ENCODE data around the gene JAKMIP1.
A peak's percentile ranks its signal among the peaks of the same experiment; 100 is the strongest.
"Not testable (repeated sequence)": the region's sequence is repeated elsewhere in the genome, so short reads cannot be mapped to it uniquely, and the experiment has no call there.

JAKMIP1 gene

DNA sequence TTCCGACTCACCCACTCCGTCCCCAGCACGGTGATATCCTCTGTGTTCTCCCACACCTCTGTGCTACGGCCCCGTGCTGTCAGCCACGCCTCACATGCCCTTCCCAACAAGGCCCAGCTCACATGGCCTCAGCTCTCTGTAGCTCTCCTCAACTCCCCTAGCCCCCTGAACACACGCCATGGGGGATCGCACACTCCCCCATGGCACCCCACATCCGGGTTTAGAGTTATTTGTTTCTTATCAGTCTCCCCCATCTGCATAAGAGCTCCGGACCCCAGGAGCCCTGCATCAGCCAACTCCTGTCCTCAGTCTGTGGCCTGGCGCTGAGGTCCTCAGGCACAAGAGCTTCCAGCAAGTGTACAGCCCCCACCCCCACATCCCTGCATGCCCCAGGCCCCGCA, 189.1 kb downstream of the JAKMIP1 start:
- no peak overlapping the region for H3K4me3 ChIP-seq (ENCODE audit: low read depth, low read length)
- DNase-seq (ENCODE audit: low read depth): no peak

DNA sequence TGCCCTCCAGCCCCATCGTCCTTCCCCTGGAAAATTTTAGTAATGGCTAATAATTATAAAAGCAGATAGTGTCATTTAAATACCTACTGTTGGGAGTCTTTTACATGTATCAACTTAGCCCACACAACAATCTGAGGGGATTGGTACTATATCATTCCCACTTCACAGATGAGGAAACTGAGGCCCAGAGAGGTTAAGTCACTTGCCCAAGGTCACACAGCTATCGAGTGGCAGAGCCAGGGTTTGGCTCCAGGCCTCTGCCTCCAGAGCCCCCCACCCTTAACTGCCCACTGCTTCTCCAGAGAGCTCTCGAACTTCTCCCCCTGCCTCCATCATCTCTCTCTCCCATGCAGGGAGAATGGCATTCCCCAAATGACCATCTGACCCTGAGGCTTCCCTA, 189.6 kb downstream of the JAKMIP1 start:
- no peak for DNase-seq (ENCODE audit: low read depth)
- no peak overlapping the region for H3K4me3 ChIP-seq (ENCODE audit: low read depth, low read length)

DNA sequence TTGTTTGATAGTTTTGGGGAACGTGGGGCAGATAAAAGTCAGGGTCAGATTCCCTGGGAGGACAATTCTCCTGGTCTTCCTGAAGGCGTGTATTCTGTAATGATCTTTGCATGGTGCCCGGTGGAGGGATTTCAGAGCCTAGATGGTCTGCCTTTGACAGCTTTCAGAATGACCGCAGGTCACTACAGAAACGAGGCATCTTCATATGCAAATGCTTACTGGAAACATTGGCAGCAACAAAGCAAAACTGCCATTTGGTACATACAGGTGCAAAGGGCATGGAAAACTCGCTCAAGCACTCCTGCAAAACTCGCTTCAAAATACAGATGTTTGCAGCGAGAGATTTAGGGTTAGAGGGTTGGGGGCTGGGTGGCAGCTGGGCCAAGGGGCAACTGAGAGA, 190.9 kb downstream of the JAKMIP1 start:
- H3K4me3 ChIP-seq (ENCODE audit: low read depth, low read length): no peak overlapping the region
- no peak for DNase-seq (ENCODE audit: low read depth)

DNA sequence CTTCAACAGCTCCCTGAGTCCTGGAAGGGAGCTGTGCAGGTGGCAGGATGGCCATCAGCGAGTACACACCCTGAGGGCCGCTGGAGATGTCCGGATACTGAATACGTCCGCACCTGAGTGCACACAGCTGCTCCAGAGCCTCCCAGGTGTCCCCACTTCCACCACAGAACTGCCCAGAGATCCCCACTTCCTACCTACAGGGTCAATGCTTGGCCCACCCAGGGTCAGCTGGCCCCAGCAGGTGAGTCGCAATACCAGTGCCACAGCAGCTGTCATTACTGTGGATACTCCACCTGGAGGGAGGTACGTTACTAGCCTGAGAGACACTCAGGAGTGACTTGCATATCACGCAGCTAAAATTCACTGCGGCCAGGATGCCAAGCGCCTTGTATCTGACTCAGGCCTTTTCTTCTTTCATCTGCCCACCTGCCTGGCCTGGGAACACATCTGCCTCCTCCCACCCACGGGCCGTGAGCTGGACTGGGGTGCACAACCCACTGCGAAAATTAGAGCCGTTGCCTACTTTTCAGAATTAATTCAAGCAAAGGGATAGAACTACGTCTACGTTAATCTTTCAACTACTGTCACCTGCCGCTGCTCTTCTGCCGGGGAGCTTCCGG, 191.5 kb downstream of the JAKMIP1 start:
- no peak overlapping the region for H3K4me3 ChIP-seq (ENCODE audit: low read depth, low read length)
- no peak for DNase-seq (ENCODE audit: low read depth)

DNA sequence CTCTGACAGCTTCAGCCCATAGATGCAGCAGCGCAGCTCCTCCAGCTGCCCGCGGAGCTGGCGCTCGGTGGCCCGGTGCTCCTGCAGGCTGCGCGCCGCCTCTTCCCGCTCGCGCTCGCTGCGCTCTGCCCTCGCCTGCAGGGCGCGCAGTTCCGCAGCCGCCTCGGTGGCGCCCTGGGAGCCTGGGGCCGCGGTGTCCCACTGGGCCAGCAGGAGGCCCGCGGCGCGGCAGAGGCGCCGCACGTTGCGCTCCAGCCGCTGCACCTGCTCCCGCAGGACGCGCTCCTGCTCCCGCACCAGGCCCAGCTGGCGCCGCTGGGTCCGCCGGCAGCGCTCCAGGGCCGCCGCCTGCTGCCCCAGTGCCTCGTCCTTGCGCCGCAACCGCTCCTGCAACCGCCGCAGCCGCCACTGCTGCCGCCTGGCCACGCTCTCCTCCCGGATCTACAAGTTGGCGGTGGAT, 192.2 kb downstream of the JAKMIP1 start:
- no peak for DNase-seq (ENCODE audit: low read depth)
- H3K4me3 ChIP-seq (ENCODE audit: low read depth, low read length): no peak overlapping the region

DNA sequence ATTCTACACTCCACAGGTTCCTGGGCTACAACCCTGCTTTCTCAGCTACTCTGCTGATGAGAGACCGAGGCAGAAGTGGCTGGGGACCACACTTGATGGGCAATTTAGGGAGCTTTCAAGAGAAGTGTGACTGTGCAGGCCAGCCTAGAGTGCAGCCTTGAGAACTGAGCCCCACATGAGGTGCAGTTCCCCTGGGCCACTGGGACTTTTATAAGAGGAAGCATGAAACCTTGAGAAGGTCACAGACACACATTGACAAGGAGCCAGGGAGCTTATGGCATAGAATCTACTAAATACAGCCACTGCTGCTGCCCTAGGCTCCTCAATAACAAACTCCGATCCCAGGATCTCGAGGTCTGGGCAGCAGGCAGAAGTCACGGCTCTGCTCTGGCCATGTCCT, 195.2 kb downstream of the JAKMIP1 start:
- H3K4me3 ChIP-seq (ENCODE audit: low read depth, low read length): no peak overlapping the region
- DNase-seq (ENCODE audit: low read depth): no peak

DNA sequence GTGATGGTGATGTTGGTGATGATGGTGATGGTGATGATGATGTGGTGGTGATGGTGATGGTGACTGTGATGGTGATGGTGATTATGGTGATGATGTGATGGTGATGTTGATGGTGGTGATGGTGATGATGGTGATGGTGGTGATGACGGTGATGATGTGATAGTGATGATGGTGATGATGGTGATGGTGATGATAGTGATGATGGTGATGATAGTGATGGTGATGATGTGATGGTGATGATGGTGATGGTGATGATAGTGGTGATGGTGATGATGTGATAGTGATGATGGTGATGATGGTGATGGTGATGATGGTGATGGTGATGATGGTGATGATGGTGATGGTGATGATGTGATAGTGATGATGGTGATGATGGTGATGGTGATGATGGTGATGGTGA, 196.9 kb downstream of the JAKMIP1 start:
- DNase-seq (ENCODE audit: low read depth); H3K4me3 ChIP-seq (ENCODE audit: low read depth, low read length): not testable (repeated sequence)

DNA sequence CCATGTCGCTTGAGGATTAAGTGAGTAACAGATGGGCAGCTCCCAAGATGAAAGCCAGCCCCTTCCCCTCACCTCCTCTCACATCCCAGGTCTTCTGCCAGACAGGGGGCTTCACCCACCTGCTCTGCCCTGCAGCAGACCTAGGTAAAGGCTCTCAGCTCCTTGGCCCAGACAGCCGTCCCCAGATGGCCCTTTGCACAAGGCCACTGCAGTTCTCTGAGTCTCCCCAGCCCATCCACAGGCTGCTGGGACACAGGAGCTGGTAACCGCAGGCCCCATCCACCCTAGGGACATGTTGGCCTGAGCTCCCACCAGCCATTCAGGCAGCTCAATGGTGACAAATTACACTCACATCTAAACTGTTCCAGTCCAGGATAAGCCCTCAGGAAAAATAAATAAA, 197.4 kb downstream of the JAKMIP1 start:
- no peak overlapping the region for H3K4me3 ChIP-seq (ENCODE audit: low read depth, low read length)
- no peak for DNase-seq (ENCODE audit: low read depth)

DNA sequence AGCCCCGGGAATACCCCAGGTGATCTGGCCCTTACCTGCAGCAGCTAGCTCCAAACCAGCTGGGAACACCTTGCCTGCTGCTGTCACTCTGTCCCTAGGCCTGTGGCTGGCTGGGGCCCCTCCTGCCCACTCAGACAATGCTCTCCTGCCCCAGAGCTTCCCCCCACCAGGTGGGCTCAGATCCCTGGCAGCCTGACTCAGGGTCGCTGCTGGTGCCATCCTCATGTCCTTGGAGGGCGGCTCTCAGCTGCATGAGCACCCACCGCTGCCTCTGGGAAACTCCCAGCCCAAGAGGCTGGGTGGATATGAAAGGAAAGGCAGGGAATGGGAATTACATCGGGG, 197.9 kb downstream of the JAKMIP1 start:
- DNase-seq (ENCODE audit: low read depth): no peak

DNA sequence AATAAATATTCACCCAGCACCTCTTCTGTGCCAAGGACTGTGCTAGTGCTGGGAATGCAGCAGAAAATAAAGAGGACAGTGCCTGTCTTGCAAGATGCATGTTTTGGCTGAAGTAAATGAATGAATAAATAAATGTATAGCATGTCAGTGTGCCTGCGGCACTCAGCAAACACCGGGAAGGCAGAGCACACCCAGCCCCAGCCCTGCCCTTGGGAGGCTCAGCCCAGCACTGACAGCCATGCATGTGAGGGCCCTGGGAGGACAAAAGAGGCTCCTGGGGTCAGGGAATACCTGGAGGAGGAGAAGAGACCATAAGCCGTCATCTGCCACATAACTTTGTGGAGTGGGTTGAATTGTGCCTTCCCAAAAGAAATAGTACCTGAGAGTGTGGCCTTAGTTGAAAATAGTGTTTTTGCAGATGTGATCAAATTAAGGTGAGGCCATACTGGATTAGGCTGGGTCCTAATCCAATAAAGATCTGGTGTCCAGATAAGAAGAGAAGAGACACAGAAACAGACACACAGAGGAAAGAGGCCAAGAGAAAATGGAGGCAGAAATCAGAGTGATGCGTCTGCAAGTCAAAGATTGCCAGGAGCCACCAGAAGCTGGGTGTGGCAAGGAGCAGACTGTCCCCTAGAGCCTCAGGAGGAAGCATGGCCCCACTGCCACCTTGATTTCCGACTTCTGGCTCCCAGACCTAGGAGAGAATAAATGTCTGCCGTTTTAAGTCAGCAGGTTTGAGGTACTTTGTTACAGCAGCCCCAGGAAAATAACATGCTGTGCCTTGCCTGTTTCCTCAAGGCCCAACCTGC, 198.5 kb downstream of the JAKMIP1 start:
- no peak for DNase-seq (ENCODE audit: low read depth)
- no peak overlapping the region for H3K4me3 ChIP-seq (ENCODE audit: low read depth, low read length)

More for the DNA sequence above, 197.9 kb downstream of the JAKMIP1 start:
- H3K4me3 ChIP-seq (ENCODE audit: low read depth, low read length): no peak overlapping the region

DNA sequence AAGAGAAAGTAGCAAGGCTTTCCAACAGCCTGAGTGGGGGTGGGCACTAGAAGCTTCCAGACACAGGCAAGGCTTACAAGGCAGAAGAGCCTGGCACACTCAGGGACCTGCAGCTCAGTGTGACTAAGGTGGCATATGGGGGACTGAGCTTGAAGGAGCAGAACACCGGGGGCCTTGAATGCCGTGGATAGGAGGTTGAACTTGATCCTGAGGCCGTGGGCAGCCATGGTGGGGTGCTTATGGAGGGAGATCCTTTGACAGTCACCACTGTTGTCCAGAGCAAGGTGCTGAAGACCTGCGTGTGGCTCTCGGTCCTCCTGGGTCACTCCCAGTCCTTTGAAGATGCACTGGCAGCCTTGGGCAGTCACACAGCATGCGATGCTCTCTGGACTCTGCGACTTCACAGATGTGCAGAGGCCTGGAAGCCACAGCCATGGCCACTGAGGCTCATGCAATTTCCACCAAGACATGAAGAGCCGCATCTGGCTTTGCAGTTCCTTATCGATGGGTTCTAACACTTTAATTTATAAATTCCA, 200.5 kb downstream of the JAKMIP1 start:
- DNase-seq (ENCODE audit: low read depth): no peak
- no peak overlapping the region for H3K4me3 ChIP-seq (ENCODE audit: low read depth, low read length)

DNA sequence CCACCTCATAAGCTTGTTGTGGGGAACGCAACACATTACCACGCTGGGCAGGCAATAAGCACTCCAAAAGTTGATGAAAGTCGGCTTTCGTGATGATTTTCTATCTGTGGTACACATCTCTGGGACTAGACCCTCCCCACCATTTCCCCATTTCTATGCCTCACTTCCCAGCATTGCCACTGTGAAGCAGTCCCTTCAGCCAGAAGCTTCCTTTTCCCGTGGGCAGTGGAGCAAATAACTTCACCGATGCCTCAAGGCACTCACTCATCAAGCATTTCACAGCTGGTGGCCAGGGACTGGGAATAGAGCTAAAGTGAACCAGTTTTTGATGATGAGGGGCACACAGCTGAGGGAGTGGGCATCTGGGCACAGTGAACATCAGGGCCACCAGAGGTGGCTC, 201.0 kb downstream of the JAKMIP1 start:
- H3K4me3 ChIP-seq (ENCODE audit: low read depth, low read length): no peak overlapping the region
- DNase-seq (ENCODE audit: low read depth): no peak

DNA sequence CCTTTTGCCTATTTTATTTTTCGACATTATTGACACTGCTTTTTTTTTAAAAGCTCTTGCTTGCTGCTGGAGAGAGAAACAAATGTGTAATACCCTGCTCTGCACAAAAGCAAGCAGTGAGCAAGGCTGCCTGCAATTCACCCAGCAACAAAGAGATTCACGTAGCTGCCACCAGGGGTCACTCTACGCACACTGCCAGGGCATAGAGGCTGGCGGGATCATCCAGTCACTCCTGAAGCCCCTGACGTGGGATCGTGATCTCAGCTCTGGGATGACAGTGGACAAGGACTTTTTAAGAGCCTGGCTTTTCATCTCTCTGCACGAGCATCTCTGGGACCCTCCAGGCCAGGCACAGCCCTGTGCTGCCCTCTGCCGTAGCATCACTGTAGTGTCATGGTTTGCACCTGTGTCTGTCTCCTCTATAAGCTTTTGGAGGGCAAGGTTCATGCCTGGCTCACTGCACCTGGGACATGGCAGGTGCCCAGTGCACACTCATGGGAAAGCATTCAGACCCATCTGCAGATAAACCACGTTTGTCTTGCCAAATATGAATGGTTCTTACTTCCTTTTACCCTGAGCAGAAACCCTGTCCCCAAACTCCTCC, 201.9 kb downstream of the JAKMIP1 start:
- no peak overlapping the region for H3K4me3 ChIP-seq (ENCODE audit: low read depth, low read length)
- DNase-seq (ENCODE audit: low read depth): peak; percentile 9

DNA sequence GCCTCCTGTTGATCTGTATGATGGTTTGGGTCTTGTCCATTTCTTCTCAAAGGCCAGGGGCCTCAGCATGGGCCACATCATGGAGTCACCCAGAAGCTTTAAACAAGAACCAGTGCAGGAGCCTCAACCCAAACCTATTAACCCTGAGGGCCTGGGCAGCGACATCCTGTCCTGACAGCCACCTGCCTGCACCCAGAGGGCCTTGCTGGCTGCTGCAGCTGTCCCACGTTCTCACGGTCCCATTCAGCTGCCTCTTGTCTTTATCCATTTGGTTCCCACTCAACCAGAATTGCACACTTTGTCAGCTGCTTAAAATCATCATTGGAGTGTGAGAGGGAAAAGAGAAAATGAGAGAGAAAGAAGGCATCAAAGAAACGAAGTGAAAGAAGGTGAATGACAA, 203.7 kb downstream of the JAKMIP1 start:
- no peak overlapping the region for H3K4me3 ChIP-seq (ENCODE audit: low read depth, low read length)
- no peak for DNase-seq (ENCODE audit: low read depth)

DNA sequence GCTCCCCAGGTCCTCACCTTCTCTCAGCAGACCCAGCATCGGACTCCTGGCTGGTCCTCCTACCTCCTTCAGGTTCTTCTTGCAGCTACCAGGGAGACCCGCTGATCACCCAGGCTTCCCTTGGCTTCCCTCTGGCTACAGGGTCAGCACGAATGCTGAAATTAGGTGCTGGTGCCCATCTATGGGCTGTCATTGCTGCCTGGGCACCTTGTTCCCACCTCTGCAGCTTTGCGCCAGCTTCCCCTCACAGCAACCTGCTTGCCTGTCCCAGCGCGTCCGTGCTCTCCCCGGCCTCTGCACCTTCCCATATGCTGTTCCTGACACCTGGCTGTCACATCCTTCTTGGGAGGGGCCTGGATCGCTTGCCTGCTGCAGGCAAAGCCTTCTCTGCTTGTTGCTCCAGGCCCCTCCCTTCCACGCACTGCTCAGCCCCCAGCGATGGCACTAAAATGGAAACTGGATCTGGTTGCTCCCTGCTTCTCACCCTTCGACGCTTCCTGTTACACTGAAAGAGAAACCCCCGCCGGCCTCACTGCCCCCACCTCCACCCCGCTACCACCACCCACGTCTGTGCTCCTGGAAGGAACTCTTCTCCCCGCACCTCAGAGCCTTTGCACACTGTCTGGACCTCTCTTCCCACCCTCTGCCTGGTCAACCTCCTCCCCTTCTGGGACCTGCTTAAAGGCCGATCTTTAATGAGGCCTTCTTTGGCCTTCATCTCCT, 204.3 kb downstream of the JAKMIP1 start:
- DNase-seq (ENCODE audit: low read depth): no peak
- no peak overlapping the region for H3K4me3 ChIP-seq (ENCODE audit: low read depth, low read length)

DNA sequence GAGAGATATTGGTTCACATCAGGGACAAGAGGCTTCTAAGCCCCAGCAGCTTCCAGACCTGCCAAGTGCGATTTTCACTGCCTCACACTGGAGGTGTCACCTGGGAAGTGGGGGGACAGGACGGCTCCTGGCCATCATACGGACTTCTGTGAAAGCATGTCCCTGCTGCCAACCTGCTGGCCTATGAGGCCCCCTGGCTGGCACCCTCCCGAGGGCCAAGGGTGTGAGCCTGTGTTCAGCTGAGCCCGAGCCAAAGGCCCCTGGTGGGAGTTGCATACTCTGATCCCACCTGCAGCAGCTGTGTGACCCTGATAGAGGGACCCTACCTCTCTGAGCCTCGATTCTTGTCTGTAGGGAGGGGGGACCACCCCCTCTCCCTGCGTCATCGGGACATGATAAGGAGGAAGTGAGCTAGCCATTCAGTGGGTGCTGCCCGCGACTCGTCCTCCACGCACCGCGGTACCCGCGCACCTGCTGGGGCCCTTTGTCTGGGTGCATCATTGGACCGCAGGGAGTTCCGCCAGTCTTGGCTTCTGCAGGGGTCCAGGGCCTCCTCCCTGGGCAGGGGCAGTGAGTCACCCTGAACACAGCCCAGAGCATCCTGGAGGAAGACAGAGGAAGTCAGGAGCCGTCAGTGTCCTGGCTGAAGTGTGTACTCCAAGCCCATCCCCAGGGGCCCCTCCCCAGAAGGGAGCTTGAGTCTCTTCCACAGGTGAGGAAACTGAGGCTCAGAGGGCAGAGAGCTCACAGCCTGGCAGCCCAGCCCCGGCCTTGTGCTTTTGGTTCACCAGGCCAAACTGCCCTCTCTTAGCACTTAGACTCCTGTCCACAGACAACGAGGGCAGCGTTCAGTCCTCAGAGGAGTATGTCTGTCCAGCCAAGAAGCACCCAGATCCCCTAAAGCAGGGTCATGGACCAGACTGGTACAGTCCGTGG, 206.2 kb downstream of the JAKMIP1 start:
- H3K4me3 ChIP-seq (ENCODE audit: low read depth, low read length): no peak overlapping the region
- DNase-seq (ENCODE audit: low read depth): no peak

DNA sequence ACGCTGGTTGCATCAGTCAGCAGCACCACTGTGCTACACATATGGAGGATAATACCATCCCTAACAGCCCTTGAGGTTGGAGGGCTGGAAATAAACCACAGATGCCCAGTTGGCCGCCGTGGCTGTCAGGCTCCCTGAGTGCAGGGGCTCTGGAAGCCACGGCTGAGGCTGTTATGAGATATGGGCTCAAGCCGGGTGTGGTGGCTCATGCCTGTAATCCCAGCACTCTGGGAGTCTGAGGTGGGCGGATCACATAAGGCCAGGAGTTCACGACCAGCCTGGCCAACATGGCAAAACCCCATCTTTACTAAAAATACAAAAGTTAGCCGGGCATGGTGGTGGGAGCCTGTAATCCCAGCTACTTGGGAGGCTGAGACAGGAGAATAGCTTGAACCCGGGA, 207.0 kb downstream of the JAKMIP1 start:
- H3K4me3 ChIP-seq (ENCODE audit: low read depth, low read length); DNase-seq (ENCODE audit: low read depth): not testable (repeated sequence)

DNA sequence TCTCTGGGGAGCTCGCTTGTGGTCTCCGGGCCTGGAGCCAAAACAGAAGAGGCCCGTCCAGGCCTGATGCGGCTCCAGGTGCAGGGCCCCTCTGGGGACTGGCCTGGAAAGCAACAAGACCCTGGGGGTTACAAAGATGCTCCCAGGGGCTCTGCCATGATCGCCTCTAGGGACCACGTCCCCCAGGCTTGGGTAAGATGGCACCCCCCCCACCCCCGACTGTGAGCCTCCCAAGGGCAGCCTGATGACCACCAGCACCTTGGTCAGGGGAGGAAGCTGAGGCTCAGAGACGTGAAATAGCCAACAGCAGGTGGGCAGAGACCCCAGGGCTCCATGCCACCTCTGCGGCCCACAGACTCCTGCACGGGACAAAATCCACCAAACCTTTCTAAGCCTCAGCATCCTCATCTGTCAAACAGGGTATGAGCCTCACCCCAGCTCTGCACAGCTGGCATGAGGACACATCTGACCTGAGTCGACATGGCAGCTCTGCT, 207.5 kb downstream of the JAKMIP1 start:
- no peak overlapping the region for H3K4me3 ChIP-seq (ENCODE audit: low read depth, low read length)
- no peak for DNase-seq (ENCODE audit: low read depth)

Data from skeletal muscle cell (primary cell).